Neuron (in vitro differentiated cells): ENCODE data around the gene ANKRD13C.

Experiments used
- H2AFZ ChIP-seq: one replicate; pipeline ENCODE4 v1.6.1; 2013; ENCODE audit warnings: low read depth, mild to moderate bottlenecking, inconsistent platforms, low read length, moderate library complexity
- H3K27me3 ChIP-seq: one replicate; pipeline ENCODE4 v1.6.1; 2013; ENCODE audit warnings: low read length; ENCODE audit not compliant: insufficient read depth
- H3K36me3 ChIP-seq: one replicate; pipeline ENCODE4 v1.6.1; 2013; ENCODE audit warnings: low read length; ENCODE audit not compliant: insufficient read depth
- H3K4me1 ChIP-seq: one replicate; pipeline ENCODE4 v1.6.1; 2013; ENCODE audit warnings: low read length; ENCODE audit not compliant: insufficient read depth
- H3K4me3 ChIP-seq: 2 replicates; pipeline ENCODE4 v1.5.1; 2013; ENCODE audit warnings: mild to moderate bottlenecking, low read length, moderate library complexity
- H3K9me3 ChIP-seq: one replicate; pipeline ENCODE4 v1.6.1; 2013; ENCODE audit warnings: low read length

ANKRD13C gene

GRCh38 chr1:70354332-70355110, at the start of gene ANKRD13C:
Gene ANKRD13C, minus strand, starts transcription at chr1:70354722. Its CDS starts 314 bp downstream, at chr1:70354408.
- H3K4me1 ChIP-seq = peaks cover 10% of the 10 kb centered on the region
- peak within 1 kb of the TSS; percentile 47 for H2AFZ ChIP-seq
- peak within 1 kb of the TSS; percentile 84 for H3K4me3 ChIP-seq
- peaks cover 10% of the 10 kb centered on the region for H3K36me3 ChIP-seq
- H3K9me3 ChIP-seq = no peaks in the 10 kb centered on the region
- no peaks in the 10 kb centered on the region for H3K27me3 ChIP-seq

DNA sequence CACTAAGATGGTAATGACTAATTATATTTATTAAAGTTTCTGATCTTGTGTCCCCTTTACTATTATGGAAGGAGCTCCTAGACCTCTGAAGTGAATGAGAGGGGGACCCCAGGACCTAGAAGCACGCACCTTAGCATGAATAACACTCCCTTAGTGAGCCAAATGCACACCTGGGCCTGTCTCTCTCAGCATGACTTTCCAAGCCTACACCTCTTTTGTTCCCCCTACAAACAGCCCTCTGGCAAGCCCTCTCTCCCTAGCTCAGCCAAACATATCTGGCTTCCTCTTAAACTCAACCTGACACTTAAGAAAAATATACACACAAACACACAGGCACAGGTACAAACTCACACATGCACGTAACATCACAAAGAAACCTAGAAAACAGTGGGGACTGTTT, 49.2 kb upstream of the ANKRD13C start:
- Histone ChIP-seq H2AFZ (no peak overlapping the region), H3K36me3 (no peaks in the 10 kb centered on the region), H3K9me3 (no peaks in the 10 kb centered on the region), H3K4me3 (no peak overlapping the region), H3K27me3 (no peaks in the 10 kb centered on the region), H3K4me1 (peaks cover 14% of the 10 kb centered on the region)

GRCh38 chr1:70401974-70402373, 47.5 kb upstream of the ANKRD13C start:
- H3K36me3 ChIP-seq = no peaks in the 10 kb centered on the region
- no peak overlapping the region for H3K4me3 ChIP-seq
- H3K27me3 ChIP-seq = no peaks in the 10 kb centered on the region
- no peaks in the 10 kb centered on the region for H3K9me3 ChIP-seq
- no peak overlapping the region for H2AFZ ChIP-seq
- H3K4me1 ChIP-seq = peaks cover 14% of the 10 kb centered on the region

- H3K9me3 ChIP-seq = no peaks in the 10 kb centered on the region
- H2AFZ ChIP-seq = no peak overlapping the region
- H3K36me3 ChIP-seq = no peaks in the 10 kb centered on the region
- H3K27me3 ChIP-seq = no peaks in the 10 kb centered on the region
- peaks cover 14% of the 10 kb centered on the region for H3K4me1 ChIP-seq
- H3K4me3 ChIP-seq = no peak overlapping the region
Observed at GRCh38 chr1:70400335-70400734, 45.8 kb upstream of the ANKRD13C start.

- Histone ChIP-seq H2AFZ (no peak overlapping the region), H3K36me3 (no peaks in the 10 kb centered on the region), H3K27me3 (no peaks in the 10 kb centered on the region), H3K4me1 (peaks cover 14% of the 10 kb centered on the region), H3K9me3 (peaks cover 3% of the 10 kb centered on the region), H3K4me3 (no peak overlapping the region)
Observed at GRCh38 chr1:70397013-70397412, 42.5 kb upstream of the ANKRD13C start.

GRCh38 chr1:70396607-70397006, 42.1 kb upstream of the ANKRD13C start:
- Histone ChIP-seq H3K9me3 (peaks cover 3% of the 10 kb centered on the region), H3K4me3 (no peak overlapping the region), H3K4me1 (peaks cover 14% of the 10 kb centered on the region), H3K36me3 (no peaks in the 10 kb centered on the region), H3K27me3 (no peaks in the 10 kb centered on the region), H2AFZ (no peak overlapping the region)

- Histone ChIP-seq H3K9me3 (peaks cover 3% of the 10 kb centered on the region), H3K4me3 (no peak overlapping the region), H3K36me3 (no peaks in the 10 kb centered on the region)
Observed at GRCh38 chr1:70392626-70393025, 38.1 kb upstream of the ANKRD13C start.

DNA sequence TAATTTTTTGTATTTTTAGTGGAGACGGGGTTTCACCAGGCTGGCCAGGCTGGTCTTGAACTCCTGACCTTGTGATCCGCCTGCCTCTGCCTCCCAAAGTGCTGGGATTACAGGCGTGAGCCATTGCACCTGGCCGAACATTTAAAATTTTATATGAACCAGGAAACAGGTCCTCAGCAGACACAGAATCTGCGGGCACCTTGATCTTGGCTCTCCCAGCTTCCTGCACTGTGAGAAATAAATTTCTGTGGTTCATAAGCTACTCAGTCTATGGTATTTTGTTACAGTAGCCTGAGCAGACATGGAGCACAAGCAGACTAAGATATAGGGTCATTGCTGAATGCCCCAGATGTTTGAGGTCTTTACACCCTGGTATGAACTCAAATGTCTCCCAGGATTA, 33.0 kb upstream of the ANKRD13C start:
- no peak overlapping the region for H2AFZ ChIP-seq
- H3K36me3 ChIP-seq = no peaks in the 10 kb centered on the region
- H3K9me3 ChIP-seq = no peaks in the 10 kb centered on the region
- H3K4me1 ChIP-seq = no peaks in the 10 kb centered on the region
- no peaks in the 10 kb centered on the region for H3K27me3 ChIP-seq
- no peak overlapping the region for H3K4me3 ChIP-seq

More at GRCh38 chr1:70392626-70393025, 38.1 kb upstream of the ANKRD13C start:
- no peak overlapping the region for H2AFZ ChIP-seq
- H3K27me3 ChIP-seq = no peaks in the 10 kb centered on the region
- no peaks in the 10 kb centered on the region for H3K4me1 ChIP-seq

GRCh38 chr1:70386121-70386520, 31.6 kb upstream of the ANKRD13C start:
- Histone ChIP-seq H3K9me3 (no peaks in the 10 kb centered on the region), H3K4me1 (no peaks in the 10 kb centered on the region), H3K4me3 (no peak overlapping the region), H2AFZ (no peak overlapping the region), H3K27me3 (no peaks in the 10 kb centered on the region), H3K36me3 (no peaks in the 10 kb centered on the region)

- no peak overlapping the region for H3K4me3 ChIP-seq
- no peaks in the 10 kb centered on the region for H3K36me3 ChIP-seq
- H2AFZ ChIP-seq = no peak overlapping the region
- H3K27me3 ChIP-seq = no peaks in the 10 kb centered on the region
- no peaks in the 10 kb centered on the region for H3K4me1 ChIP-seq
- H3K9me3 ChIP-seq = no peaks in the 10 kb centered on the region
Observed at GRCh38 chr1:70385477-70385876, 31.0 kb upstream of the ANKRD13C start.

GRCh38 chr1:70384542-70384941, 30.0 kb upstream of the ANKRD13C start:
- Histone ChIP-seq H3K27me3 (no peaks in the 10 kb centered on the region), H3K36me3 (no peaks in the 10 kb centered on the region), H3K9me3 (no peaks in the 10 kb centered on the region), H3K4me3 (no peak overlapping the region), H2AFZ (no peak overlapping the region), H3K4me1 (no peaks in the 10 kb centered on the region)

- Histone ChIP-seq H3K4me1 (no peaks in the 10 kb centered on the region), H3K9me3 (no peaks in the 10 kb centered on the region), H3K36me3 (no peaks in the 10 kb centered on the region), H3K4me3 (no peak overlapping the region), H2AFZ (no peak overlapping the region), H3K27me3 (no peaks in the 10 kb centered on the region)
Observed at GRCh38 chr1:70383483-70383882, 29.0 kb upstream of the ANKRD13C start.

GRCh38 chr1:70382682-70383081, 28.2 kb upstream of the ANKRD13C start:
- Histone ChIP-seq H2AFZ (no peak overlapping the region), H3K4me1 (no peaks in the 10 kb centered on the region), H3K27me3 (no peaks in the 10 kb centered on the region), H3K36me3 (no peaks in the 10 kb centered on the region), H3K9me3 (no peaks in the 10 kb centered on the region), H3K4me3 (no peak overlapping the region)

- Histone ChIP-seq H3K4me3 (no peak overlapping the region), H3K9me3 (no peaks in the 10 kb centered on the region), H3K36me3 (no peaks in the 10 kb centered on the region), H3K27me3 (no peaks in the 10 kb centered on the region), H3K4me1 (peaks cover 13% of the 10 kb centered on the region), H2AFZ (no peak overlapping the region)
Observed at GRCh38 chr1:70376196-70376595, 21.7 kb upstream of the ANKRD13C start.
